Activated T-helper 17 cell treated with anti-CD3 and anti-CD28 coated beads, Interleukin-2, amount 50 U/mL, for 72 hours (primary cell): ENCODE data around the gene FBXW11. TPM values are rescaled to one million over a fixed set of nuclear protein-coding genes. Genes with fewer than 3 reads are reported as not detected.

ENCODE experiments used
- ATAC-seq: fragments of 150-1000 bp; cut with Tn5 transposase; replicated peaks from 2 replicates; pipeline ENCODE4 v1.10.0; 2021; ENCODE audit warnings: mild to moderate bottlenecking, moderate library complexity
- H3K27ac Mint-ChIP-seq: one replicate; pipeline ENCODE4 v1.8.0; 2022; ENCODE audit warnings: mixed read lengths
- H3K27me3 Mint-ChIP-seq: one replicate; pipeline ENCODE4 v1.8.0; 2022; ENCODE audit warnings: mixed read lengths
- H3K36me3 Mint-ChIP-seq: one replicate; pipeline ENCODE4 v1.8.0; 2022; ENCODE audit warnings: low read depth, mild to moderate bottlenecking, mixed read lengths
- H3K4me1 Mint-ChIP-seq: one replicate; pipeline ENCODE4 v1.8.0; 2022; ENCODE audit warnings: mixed read lengths
- H3K4me3 Mint-ChIP-seq: one replicate; pipeline ENCODE4 v1.8.0; 2022; ENCODE audit warnings: mild to moderate bottlenecking, mixed read lengths
- H3K9me3 Mint-ChIP-seq: one replicate; pipeline ENCODE4 v1.8.0; 2022; ENCODE audit warnings: mixed read lengths
- total RNA-seq, 2 donors: library from RNA; stranded (reverse); gene quantifications; one replicate each; pipeline ENCODE4 v1.2.3, GENCODE V29; 2022

Gene FBXW11
- total RNA-seq, 2 donors from 2014 or later: 48.1 to 51.4 TPM

DNA sequence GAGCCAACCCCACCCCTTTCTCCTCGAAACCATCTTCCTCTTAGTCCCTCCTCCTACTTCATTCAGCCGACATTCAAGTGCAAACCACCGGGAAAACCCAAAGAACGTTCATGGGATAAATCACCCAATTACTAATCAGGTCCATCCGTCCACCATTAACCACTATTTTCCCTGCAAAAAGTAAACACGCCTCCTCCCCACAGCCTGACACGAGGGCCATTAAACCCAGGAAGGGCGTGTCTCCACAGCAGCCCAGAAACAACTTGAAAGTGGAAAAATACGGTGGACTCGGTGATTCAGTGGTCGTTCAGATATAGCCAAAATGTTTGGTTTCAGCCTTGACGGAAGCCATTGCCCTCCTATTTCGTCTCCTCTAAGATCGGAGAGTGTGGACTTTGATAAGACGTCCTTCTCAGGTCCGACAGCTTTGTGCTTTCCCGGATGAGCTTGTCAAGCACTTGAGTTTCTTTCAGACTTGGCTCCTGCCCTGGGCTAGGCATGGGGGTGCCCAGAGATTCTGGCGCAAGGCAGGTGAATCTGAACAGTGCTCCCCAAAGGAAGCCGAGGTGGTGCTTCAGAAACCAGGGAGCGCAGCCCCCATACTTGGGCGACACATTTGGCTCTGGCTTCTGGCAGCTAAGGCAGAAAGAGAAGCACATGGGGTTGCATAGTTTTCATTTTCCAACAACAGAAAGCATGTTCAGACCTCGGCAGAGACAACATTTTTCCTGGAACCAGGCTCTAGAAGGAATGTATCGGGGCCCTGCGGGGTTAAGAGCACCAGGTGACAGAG lies 164.3 kb downstream of the FBXW11 start:
- Mint-ChIP-seq H3K4me3 (no peak overlapping the region), H3K27ac (no peak overlapping the region), H3K4me1 (no peaks in the 10 kb centered on the region), H3K36me3 (no peaks in the 10 kb centered on the region), H3K27me3 (no peaks in the 10 kb centered on the region), H3K9me3 (no peaks in the 10 kb centered on the region)
- no peak for ATAC-seq

DNA sequence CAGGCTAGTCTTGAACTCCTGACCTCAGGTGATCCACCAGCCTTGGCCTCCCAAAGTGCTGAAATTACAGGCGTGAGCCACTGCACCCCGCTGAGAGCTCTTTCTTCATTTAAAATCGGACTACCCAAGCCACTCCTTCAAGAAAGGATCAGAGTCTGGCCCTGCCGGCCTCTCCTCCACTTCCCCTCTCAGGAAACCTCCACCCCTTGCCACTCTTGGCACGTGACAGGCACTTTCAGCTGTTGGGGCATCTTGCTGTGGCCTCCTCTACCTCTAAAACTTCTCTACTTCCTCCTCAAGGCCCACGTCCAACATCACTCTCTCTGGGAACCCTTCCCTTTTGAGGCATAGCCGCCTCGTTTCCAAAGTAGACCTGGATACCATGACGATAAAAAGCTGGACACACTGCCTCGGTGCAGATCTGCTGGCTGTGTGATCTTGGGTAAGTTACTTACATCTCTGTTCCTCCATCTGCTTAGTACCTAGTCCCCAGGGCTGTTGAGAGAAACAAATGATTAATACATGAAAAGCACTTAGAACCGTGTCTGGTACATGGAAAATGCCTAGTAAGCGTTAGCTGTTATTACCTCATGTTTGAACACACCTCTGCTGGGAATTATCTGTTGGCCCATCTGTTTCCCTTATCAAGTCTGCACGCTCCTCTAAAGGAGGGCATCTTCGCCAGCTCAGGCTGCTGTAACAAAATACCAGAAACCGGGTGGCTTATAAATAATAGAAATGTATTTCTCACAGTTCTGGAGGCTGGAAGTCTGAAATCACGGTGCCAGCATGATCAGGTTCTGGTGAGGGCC lies 165.5 kb downstream of the FBXW11 start:
- no peak overlapping the region for H3K4me3 Mint-ChIP-seq
- H3K4me1 Mint-ChIP-seq: no peaks in the 10 kb centered on the region
- no peak for ATAC-seq
- no peak overlapping the region for H3K27ac Mint-ChIP-seq
- H3K27me3 Mint-ChIP-seq: no peaks in the 10 kb centered on the region
- H3K9me3 Mint-ChIP-seq: no peaks in the 10 kb centered on the region
- no peaks in the 10 kb centered on the region for H3K36me3 Mint-ChIP-seq

DNA sequence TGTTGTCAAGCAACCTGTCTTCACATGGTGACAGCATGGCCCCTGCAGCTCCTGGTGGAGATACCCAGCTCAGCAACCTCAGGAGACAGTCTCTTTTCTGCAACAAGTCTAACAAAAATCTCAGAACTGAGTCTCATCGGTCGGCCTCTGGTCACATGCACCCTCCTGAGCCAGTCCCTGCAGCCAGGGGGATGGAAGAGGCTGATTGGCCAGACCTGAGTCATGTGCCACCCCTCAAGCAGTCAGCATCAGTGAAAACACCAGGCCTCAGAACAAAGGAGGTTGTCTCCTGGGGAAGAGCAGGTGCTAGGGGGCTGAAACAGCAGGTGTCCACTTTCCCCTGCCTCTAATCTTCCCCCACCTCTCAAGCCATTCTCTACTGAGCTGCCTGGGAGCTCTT lies 166.4 kb downstream of the FBXW11 start:
- no peaks in the 10 kb centered on the region for H3K4me1 Mint-ChIP-seq
- no peak overlapping the region for H3K27ac Mint-ChIP-seq
- peak; percentile 39 for ATAC-seq
- H3K9me3 Mint-ChIP-seq: no peaks in the 10 kb centered on the region
- H3K4me3 Mint-ChIP-seq: no peak overlapping the region
- H3K27me3 Mint-ChIP-seq: no peaks in the 10 kb centered on the region
- no peaks in the 10 kb centered on the region for H3K36me3 Mint-ChIP-seq

DNA sequence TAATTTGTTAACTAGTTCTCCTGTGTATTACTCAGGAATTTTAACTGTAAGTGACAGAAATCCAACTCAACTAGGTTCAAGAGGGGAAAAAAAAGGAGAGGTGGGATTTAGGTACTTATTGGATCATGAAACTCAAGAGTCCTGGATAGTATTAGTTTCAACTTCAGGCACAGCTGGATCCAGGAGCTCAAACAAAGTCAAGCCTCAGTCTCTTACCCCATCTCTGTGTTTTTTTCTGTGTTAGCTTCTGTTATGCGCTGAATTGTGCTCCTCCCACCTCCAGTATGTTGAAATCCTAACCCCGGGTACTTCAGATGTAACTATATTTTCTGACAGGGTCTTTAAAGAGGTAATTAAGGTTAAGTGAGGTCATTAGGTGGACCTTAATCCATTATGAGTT lies 167.3 kb downstream of the FBXW11 start:
- H3K9me3 Mint-ChIP-seq: no peaks in the 10 kb centered on the region
- H3K4me1 Mint-ChIP-seq: no peaks in the 10 kb centered on the region
- H3K4me3 Mint-ChIP-seq: no peak overlapping the region
- H3K36me3 Mint-ChIP-seq: no peaks in the 10 kb centered on the region
- no peak overlapping the region for H3K27ac Mint-ChIP-seq
- no peaks in the 10 kb centered on the region for H3K27me3 Mint-ChIP-seq
- no peak for ATAC-seq

DNA sequence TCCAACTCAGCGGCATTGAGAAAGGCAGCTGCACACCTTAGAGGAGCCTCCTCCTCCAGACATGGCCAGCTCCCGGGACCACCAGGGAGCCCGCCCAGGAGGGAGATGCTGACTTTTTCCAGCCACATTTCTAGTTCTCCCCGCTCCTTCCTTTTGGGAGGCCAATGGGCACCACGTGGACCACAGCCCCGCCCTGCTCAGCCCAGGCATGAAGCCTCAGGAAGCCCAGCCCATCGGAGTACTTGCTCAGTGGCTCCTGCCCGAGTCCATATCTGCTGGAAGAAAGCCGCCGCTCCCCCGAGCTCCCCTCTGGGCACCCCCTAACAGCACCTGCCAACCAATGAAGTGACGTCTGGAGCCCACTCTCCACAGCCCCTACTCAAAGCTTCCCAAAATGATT lies 168.4 kb downstream of the FBXW11 start:
- Mint-ChIP-seq H3K9me3 (peaks cover 3% of the 10 kb centered on the region), H3K36me3 (no peaks in the 10 kb centered on the region), H3K4me3 (no peak overlapping the region), H3K4me1 (no peaks in the 10 kb centered on the region), H3K27ac (no peak overlapping the region), H3K27me3 (no peaks in the 10 kb centered on the region)
- ATAC-seq: no peak

DNA sequence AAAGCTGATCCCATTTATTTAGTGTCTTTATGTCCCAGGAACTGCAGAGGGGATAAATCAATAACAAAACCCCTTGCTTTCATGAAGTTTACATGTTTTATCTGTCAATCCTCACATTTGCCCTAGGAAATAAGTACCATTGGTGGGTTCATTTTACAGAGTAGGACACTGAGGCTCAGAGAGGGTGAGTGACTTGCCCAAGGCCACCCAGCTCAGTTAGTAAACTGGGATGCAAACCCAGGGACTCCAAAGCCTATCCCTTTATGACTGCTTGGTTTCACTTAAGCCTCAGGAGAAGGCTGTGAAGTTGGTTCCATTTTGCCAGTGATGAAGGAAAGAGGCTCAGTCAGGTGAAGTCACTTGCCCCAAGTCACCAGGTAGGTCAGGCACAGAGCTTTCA lies 168.9 kb downstream of the FBXW11 start:
- ATAC-seq: no peak
- Mint-ChIP-seq H3K27ac (no peak overlapping the region), H3K4me3 (no peak overlapping the region), H3K36me3 (no peaks in the 10 kb centered on the region), H3K4me1 (no peaks in the 10 kb centered on the region), H3K9me3 (peaks cover 4% of the 10 kb centered on the region), H3K27me3 (no peaks in the 10 kb centered on the region)

DNA sequence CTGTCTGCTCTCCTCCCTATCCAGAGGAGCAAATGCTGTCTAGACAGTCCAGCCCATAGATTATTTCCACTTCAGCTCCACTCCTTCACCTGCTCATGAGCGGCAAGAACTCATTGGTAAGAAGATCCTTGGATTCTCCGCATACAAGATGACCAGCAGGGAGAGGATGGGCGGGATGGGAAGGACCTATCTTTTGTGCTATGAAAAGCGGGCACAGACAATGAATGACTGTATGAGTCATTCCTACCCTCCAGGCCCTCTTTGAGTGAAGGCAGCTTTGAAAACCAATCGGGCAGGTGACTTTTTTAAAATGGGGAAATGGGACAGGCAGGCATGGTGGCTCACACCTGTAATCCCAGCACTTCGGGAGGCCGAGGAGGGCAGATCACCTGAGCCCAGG lies 171.4 kb downstream of the FBXW11 start:
- H3K4me1 Mint-ChIP-seq: no peaks in the 10 kb centered on the region
- no peaks in the 10 kb centered on the region for H3K27me3 Mint-ChIP-seq
- no peaks in the 10 kb centered on the region for H3K36me3 Mint-ChIP-seq
- H3K27ac Mint-ChIP-seq: no peak overlapping the region
- peaks cover 4% of the 10 kb centered on the region for H3K9me3 Mint-ChIP-seq
- ATAC-seq: no peak
- no peak overlapping the region for H3K4me3 Mint-ChIP-seq

DNA sequence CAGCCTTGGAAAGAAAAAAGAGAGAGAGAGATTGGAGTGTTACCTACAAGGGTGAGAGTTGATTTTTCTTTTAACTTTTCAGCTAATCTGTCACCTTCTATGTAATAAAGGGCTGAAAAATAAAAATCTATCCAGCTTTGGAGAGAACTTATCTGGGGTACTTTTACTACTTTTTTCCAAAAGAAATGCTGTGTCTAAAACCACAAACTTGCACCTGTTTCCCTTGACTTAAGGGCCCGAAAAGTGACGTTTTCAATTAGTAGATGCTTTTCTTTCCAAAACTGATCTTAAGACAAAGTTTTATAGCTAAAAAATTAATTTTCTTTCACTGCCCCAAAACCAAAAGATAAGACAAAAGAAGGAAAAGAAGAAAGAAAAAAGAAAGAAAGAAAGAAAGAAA lies 172.0 kb downstream of the FBXW11 start:
- Mint-ChIP-seq H3K36me3 (no peaks in the 10 kb centered on the region), H3K27me3 (no peaks in the 10 kb centered on the region), H3K9me3 (peaks cover 4% of the 10 kb centered on the region), H3K27ac (no peak overlapping the region), H3K4me1 (no peaks in the 10 kb centered on the region), H3K4me3 (no peak overlapping the region)
- no peak for ATAC-seq

DNA sequence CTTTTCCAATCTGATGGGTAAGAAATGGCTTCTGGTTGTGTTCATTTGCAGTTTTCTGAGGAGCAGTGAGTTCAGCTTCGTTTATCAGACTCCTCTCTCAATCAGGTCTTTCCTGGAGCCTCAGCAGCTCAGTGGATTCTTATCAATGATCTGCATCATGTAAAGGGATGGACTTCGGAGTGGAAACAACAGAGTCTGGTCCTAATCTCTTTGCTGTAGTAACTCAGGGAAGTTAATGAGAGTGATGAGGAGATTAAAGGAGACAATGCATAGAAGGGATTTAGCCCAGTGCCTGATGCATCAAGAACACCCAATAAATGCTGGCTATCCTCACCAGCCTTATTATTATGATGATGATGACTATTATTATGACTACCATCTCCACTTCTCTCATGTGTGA lies 173.7 kb downstream of the FBXW11 start:
- no peak for ATAC-seq
- H3K9me3 Mint-ChIP-seq: peaks cover 4% of the 10 kb centered on the region
- no peaks in the 10 kb centered on the region for H3K36me3 Mint-ChIP-seq
- H3K27ac Mint-ChIP-seq: no peak overlapping the region
- no peak overlapping the region for H3K4me3 Mint-ChIP-seq
- no peaks in the 10 kb centered on the region for H3K4me1 Mint-ChIP-seq
- no peaks in the 10 kb centered on the region for H3K27me3 Mint-ChIP-seq

DNA sequence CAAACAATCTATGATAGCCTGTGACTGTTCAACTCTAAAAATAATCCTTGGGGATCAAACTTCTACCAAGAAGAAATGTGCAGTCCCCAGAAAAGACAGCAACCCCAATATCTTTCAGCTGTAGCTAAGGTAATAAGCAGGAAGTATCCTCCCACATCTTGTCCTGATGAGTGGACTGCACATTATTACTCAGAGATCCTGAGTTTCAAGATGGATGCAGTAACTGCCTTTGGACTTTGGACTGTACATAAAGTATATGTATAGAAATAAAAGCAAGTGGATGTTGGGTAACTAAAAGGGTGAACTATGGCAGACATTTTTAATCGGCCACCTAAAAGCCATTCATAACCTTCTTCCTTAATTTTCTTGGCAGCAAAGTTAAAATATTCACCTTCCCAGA lies 175.8 kb downstream of the FBXW11 start:
- no peaks in the 10 kb centered on the region for H3K36me3 Mint-ChIP-seq
- H3K27ac Mint-ChIP-seq: no peak overlapping the region
- H3K4me1 Mint-ChIP-seq: no peaks in the 10 kb centered on the region
- no peak for ATAC-seq
- H3K4me3 Mint-ChIP-seq: no peak overlapping the region
- no peaks in the 10 kb centered on the region for H3K27me3 Mint-ChIP-seq
- peaks cover 4% of the 10 kb centered on the region for H3K9me3 Mint-ChIP-seq

DNA sequence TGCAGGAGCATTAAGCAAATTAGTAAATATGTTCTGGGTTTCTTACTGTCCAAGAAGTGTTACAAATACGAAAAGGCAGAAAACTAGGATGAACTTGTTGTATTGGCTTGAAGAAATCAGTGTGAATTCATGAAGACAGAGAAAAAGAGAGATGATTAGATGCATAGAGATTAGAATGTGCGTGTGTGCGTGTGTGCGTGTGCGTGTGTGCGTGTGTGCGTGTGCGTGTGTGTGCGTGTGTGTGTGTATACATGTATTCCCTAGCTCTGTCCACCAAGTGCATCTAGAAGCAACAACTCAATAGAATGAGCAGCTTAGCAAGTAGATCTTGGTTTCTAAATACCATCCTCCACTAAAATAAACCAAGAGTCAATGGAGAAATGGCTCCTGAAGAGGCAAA lies 179.3 kb downstream of the FBXW11 start:
- no peaks in the 10 kb centered on the region for H3K4me1 Mint-ChIP-seq
- H3K4me3 Mint-ChIP-seq: no peak overlapping the region
- no peak for ATAC-seq
- H3K27me3 Mint-ChIP-seq: peaks cover 4% of the 10 kb centered on the region
- H3K9me3 Mint-ChIP-seq: no peaks in the 10 kb centered on the region
- H3K36me3 Mint-ChIP-seq: no peaks in the 10 kb centered on the region
- H3K27ac Mint-ChIP-seq: no peak overlapping the region

DNA sequence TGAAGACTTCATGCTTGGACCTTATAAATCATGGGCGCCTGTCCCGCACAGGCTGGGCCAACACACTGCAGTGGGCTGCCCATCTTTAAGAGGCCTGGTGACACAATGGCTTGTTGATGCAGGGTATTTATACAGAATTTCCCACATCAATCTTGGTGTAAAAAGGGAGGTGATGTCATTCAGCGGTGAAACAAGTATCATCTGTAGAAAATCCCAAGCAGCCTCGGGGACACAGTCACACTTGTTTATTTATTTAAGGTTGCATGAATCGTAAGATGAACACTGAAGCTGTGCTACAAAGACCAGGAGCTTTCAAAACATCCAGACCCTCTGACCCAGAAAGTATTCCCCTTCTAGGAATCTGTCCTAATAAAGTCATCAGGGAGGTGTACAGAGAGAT lies 180.3 kb downstream of the FBXW11 start:
- ATAC-seq: no peak
- no peak overlapping the region for H3K27ac Mint-ChIP-seq

DNA sequence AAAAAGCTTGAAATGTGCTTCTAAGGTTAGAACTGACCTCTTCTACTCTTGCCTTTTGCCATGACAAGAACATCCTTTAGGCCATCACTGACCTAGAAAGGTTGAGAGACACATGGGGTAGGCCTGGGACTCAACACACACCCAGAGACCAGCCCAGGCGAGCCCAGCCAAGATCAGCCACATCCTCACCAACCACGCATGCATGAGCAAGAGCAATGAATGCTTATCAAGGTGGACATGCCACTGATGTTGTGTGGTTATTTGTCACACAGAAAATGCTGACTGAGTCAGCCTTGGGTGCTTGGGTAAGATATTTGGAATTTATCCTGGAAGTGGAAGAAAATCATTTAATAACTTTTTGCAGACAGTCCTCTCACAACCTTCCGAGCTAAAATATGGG lies 181.4 kb downstream of the FBXW11 start:
- no peak overlapping the region for H3K4me3 Mint-ChIP-seq
- no peaks in the 10 kb centered on the region for H3K9me3 Mint-ChIP-seq
- H3K4me1 Mint-ChIP-seq: no peaks in the 10 kb centered on the region
- H3K27ac Mint-ChIP-seq: no peak overlapping the region
- no peak for ATAC-seq
- H3K36me3 Mint-ChIP-seq: no peaks in the 10 kb centered on the region
- H3K27me3 Mint-ChIP-seq: peaks cover 4% of the 10 kb centered on the region

More for the DNA sequence above, 180.3 kb downstream of the FBXW11 start:
- Mint-ChIP-seq H3K9me3 (no peaks in the 10 kb centered on the region), H3K36me3 (no peaks in the 10 kb centered on the region), H3K27me3 (peaks cover 4% of the 10 kb centered on the region), H3K4me1 (no peaks in the 10 kb centered on the region), H3K4me3 (no peak overlapping the region)

DNA sequence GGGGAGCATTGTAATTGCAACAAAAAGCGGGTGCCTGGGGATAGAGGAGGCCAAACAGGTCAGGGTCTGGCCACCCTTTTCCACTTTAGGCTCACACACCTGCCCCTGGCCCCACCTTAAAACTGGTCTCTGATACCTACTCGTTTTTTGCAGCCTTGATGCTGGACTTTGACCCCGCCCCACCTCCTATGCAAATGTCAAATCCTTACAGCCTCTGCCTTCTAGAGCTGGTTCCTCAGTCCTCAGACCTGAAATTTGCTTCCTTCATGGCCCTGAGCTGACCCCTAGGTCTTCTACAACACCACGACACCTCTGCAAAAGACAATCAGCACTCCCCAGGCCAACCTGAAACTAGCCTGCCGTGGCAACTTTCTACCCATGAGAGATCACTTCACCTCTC lies 183.2 kb downstream of the FBXW11 start:
- no peaks in the 10 kb centered on the region for H3K36me3 Mint-ChIP-seq
- no peaks in the 10 kb centered on the region for H3K9me3 Mint-ChIP-seq
- no peaks in the 10 kb centered on the region for H3K4me1 Mint-ChIP-seq
- no peak for ATAC-seq
- no peak overlapping the region for H3K4me3 Mint-ChIP-seq
- H3K27me3 Mint-ChIP-seq: peaks cover 4% of the 10 kb centered on the region
- H3K27ac Mint-ChIP-seq: no peak overlapping the region

DNA sequence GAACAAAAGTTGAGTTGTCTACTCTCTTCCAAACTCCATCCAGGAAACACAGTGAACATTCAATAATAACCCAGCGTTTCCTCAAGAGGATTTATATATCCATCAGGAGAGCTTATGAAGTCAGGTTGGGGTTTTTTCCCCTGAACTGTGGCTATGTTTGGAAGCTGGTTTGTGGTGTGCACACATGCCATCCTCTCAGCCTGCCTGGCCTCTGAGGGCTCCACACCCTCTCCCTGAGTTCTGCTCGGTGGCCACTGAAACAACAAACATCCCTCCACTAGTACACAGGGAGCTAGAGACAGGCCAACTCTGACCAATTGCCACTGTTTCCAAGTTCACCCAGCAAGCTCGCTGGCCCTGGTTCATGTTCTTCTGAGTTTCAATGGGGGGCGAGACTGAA lies 185.2 kb downstream of the FBXW11 start:
- Mint-ChIP-seq H3K4me1 (no peaks in the 10 kb centered on the region), H3K4me3 (no peak overlapping the region), H3K27me3 (peaks cover 4% of the 10 kb centered on the region), H3K27ac (no peak overlapping the region), H3K36me3 (no peaks in the 10 kb centered on the region), H3K9me3 (no peaks in the 10 kb centered on the region)
- no peak for ATAC-seq
